K562 (cell line): ENCODE data around the gene DPP9. TPM values are rescaled to one million over a fixed set of nuclear protein-coding genes. Genes with fewer than 3 reads are reported as not detected.

ENCODE experiments used
- ATAC-seq: fragments of 200-7000 bp; cut with Tn5 transposase; 3 replicates; pipeline ENCODE4 v1.9.1; 2020; ENCODE audit warnings: moderate library complexity
- BruUV-seq: library from RNA; stranded (reverse); fragments of 400-500 nt; replicated peaks from 2 replicates; lab custom pipeline; 2021; lab: Mats Ljungman, UMichigan
- CTCF ChIA-PET: fragments of 300-600 bp; formaldehyde crosslinking; extraction: SDS; loops from one replicate; lab custom pipeline; 2021; ENCODE audit warnings: low intra/inter-chr PET ratio; lab: Yijun Ruan, JAX
- POLR2A ChIA-PET: fragments of 300-600, 350-650 bp; sonication (Branson Sonifier 250); formaldehyde crosslinking; extraction: SDS; loops from one replicate; lab custom pipeline; 2021; ENCODE audit warnings: antibody characterized with exemption, inconsistent platforms; lab: Yijun Ruan, JAX
- DNase-seq, 4 experiments: peaks; one replicate each; pipeline versions ENCODE4 v3.0.0 to v3.0.0-alpha.2; 2011 to 2018; ENCODE audit warnings: low spot score in 3 of 4, mixed read lengths in 3 of 4; ENCODE audit errors: extremely low read depth in 1 of 4
- FAIRE-seq: peaks from 2 replicates; lab custom pipeline; 2011; peaks lifted over from hg19 to GRCh38; lab: Jason Lieb, UNC
- H2AFZ ChIP-seq: 2 replicates; pipeline ENCODE4 v1.6.0; 2011; ENCODE audit warnings: low read depth, low read length, control low read depth, inconsistent platforms
- H3K27ac ChIP-seq: fragments of 200-600 bp; 3 replicates; pipeline ENCODE4 v1.8.0; 2011; ENCODE audit warnings: low read depth, mild to moderate bottlenecking, control low read depth, inconsistent platforms, low read length, moderate library complexity, mixed read lengths; ENCODE audit errors: extremely low read depth
- H3K27me3 ChIP-seq, 2 experiments: fragments of 300-600 bp in 1 of 2; 2 replicates in 1 of 2; 3 replicates in 1 of 2; pipeline versions ENCODE4 v1.6.0 to v1.8.0; 2011; ENCODE audit warnings: inconsistent platforms in 2 of 2, low read length in 2 of 2, mild to moderate bottlenecking in 1 of 2, mixed read lengths in 1 of 2, moderate library complexity in 1 of 2; ENCODE audit not compliant: control insufficient read depth in 2 of 2, insufficient read depth in 2 of 2
- H3K36me3 ChIP-seq: fragments of 300-600 bp; 3 replicates; pipeline ENCODE4 v1.8.0; 2011; ENCODE audit warnings: mild to moderate bottlenecking, low read length, inconsistent platforms; ENCODE audit not compliant: control insufficient read depth, insufficient read depth
- H3K4me1 ChIP-seq, 2 experiments: fragments of 200-600 bp in 1 of 2; replicated peaks in 1 of 2; 2 replicates in 1 of 2; 3 replicates in 1 of 2; pipeline versions ENCODE4 v1.5.1 to v1.8.0; 2011; ENCODE audit warnings: inconsistent platforms in 2 of 2, low read length in 2 of 2, mild to moderate bottlenecking in 1 of 2, mixed read lengths in 1 of 2, moderate library complexity in 1 of 2; ENCODE audit not compliant: control insufficient read depth in 2 of 2, insufficient read depth in 2 of 2
- H3K4me2 ChIP-seq: 2 replicates; pipeline ENCODE4 v1.6.1; 2011; ENCODE audit warnings: low read length, control low read depth, inconsistent platforms, mixed read lengths; ENCODE audit not compliant: insufficient read depth
- H3K4me3 ChIP-seq: fragments of 200-600 bp; sonication (generic), shearing (Covaris generic); 2 replicates; pipeline ENCODE4 v1.5.1; 2016; ENCODE audit warnings: control low read depth, inconsistent platforms
- H3K79me2 ChIP-seq: fragments of 200-600 bp; 3 replicates; pipeline ENCODE4 v1.8.0; 2011; ENCODE audit warnings: low read length, inconsistent platforms; ENCODE audit not compliant: control insufficient read depth, insufficient read depth
- H3K9ac ChIP-seq, 2 experiments: 2 replicates each; pipeline versions ENCODE4 v1.6.0 to v1.6.1; 2011; ENCODE audit warnings: low read depth in 2 of 2, low read length in 2 of 2, control low read depth in 1 of 2, inconsistent platforms in 1 of 2, mild to moderate bottlenecking in 1 of 2, mixed read lengths in 1 of 2; ENCODE audit not compliant: insufficient read depth in 1 of 2
- H3K9me1 ChIP-seq: one replicate; pipeline ENCODE4 v1.6.0; 2011; ENCODE audit warnings: inconsistent platforms, mild to moderate bottlenecking, low read length, moderate library complexity; ENCODE audit not compliant: control insufficient read depth, insufficient read depth
- H3K9me3 ChIP-seq: replicated peaks from 2 replicates; pipeline ENCODE4 v1.5.1; 2011; ENCODE audit warnings: low read depth, low read length, inconsistent platforms; ENCODE audit not compliant: control insufficient read depth, insufficient read depth
- H4K20me1 ChIP-seq: replicated peaks from 2 replicates; pipeline ENCODE4 v1.6.1; 2011; ENCODE audit warnings: low read length, inconsistent platforms, mixed read lengths; ENCODE audit not compliant: control insufficient read depth, insufficient read depth
- BDP1 ChIP-seq: IDR thresholded peaks from 3 replicates; pipeline ENCODE4 v1.6.1; 2011; ENCODE audit not compliant: insufficient read length, insufficient read depth
- CC2D1A ChIP-seq: fragments of 450-650 bp; IDR thresholded peaks from 2 replicates; pipeline ENCODE4 v1.6.1; 2017; ENCODE audit warnings: mild to moderate bottlenecking
- CHD1 ChIP-seq: fragments of 200-600 bp; sonication (generic); IDR thresholded peaks from one replicate; pipeline ENCODE4 v1.6.1; 2012; ENCODE audit warnings: mild to moderate bottlenecking, moderate library complexity, low read length, inconsistent platforms
- ESRRA ChIP-seq: fragments of 450-650 bp; IDR thresholded peaks from 2 replicates; pipeline ENCODE4 v1.6.1; 2014; ENCODE audit warnings: low read depth, mild to moderate bottlenecking, moderate library complexity, borderline replicate concordance
- HDGF ChIP-seq: fragments of 450-650 bp; IDR thresholded peaks from 2 replicates; pipeline ENCODE4 v1.6.1; 2016
- JUNB ChIP-seq: fragments of 450-650 bp; formaldehyde crosslinking; conservative IDR thresholded peaks from 2 replicates; pipeline ENCODE4 v1.4.0; 2020; ENCODE audit warnings: mild to moderate bottlenecking
- MYBL2 ChIP-seq, 2 experiments: fragments of 450-650 bp in 1 of 2; sonication (generic) in 1 of 2; formaldehyde crosslinking in 1 of 2; IDR thresholded peaks; 2 replicates each; pipeline versions ENCODE4 v1.6.1 to v1.8.1; 2017 to 2022; ENCODE audit warnings: borderline replicate concordance in 1 of 2, inconsistent platforms in 1 of 2, low read depth in 1 of 2, mild to moderate bottlenecking in 1 of 2, missing genetic modification reagents in 1 of 2, moderate library complexity in 1 of 2
- NONO ChIP-seq, 2 experiments: fragments of 200-400 bp in 1 of 2; fragments of 450-650 bp in 1 of 2; formaldehyde crosslinking in 1 of 2; IDR thresholded peaks; 2 replicates each; pipeline ENCODE4 v1.6.1; 2017; ENCODE audit warnings: low read depth in 2 of 2, mild to moderate bottlenecking in 2 of 2, moderate library complexity in 2 of 2, low read length in 1 of 2
- POLR2AphosphoS5 ChIP-seq: IDR thresholded peaks from 2 replicates; pipeline ENCODE4 v1.6.1; 2011; ENCODE audit warnings: mild to moderate bottlenecking, low read depth, low read length, moderate library complexity; ENCODE audit not compliant: control insufficient read depth, insufficient read depth
- POU5F1 ChIP-seq: fragments of 150-350 bp; IDR thresholded peaks from 2 replicates; pipeline ENCODE4 v1.6.1; 2014; ENCODE audit warnings: borderline replicate concordance, low read length, low read depth, mild to moderate bottlenecking; ENCODE audit not compliant: partially characterized antibody
- TGIF2 ChIP-seq: sonication (generic); formaldehyde crosslinking; IDR thresholded peaks from 2 replicates; pipeline ENCODE4 v1.8.1; 2022; ENCODE audit warnings: mild to moderate bottlenecking, missing genetic modification reagents, moderate library complexity
- ZNF12 ChIP-seq: sonication (generic); formaldehyde crosslinking; IDR thresholded peaks from 2 replicates; pipeline ENCODE4 v1.4.0; 2020; ENCODE audit warnings: mild to moderate bottlenecking, missing genetic modification reagents
- ZNF282 ChIP-seq: sonication (generic); formaldehyde crosslinking; IDR thresholded peaks from 2 replicates; pipeline ENCODE4 v1.8.1; 2023; ENCODE audit warnings: missing genetic modification reagents
- WGBS: fragments of 100-300 bp; shearing (Covaris generic); methylation state at CpG from one replicate; pipeline ENCODE4 v1.1.6; 2016; ENCODE audit warnings: low coverage, mixed read lengths; ENCODE audit not compliant: insufficient coverage; ENCODE audit errors: missing lambda C conversion rate; 5-methylcytosine and 5-hydroxymethylcytosine counted together
- in situ Hi-C: fragments of 300-500 bp; cut with MboI; formaldehyde crosslinking; loops from 4 replicates; pipeline ENCODE4 v1.15.0; 2018; ENCODE audit warnings: inconsistent platforms, mixed read lengths
- intact Hi-C: fragments of 100-400 bp; cut with micrococcal nuclease; formaldehyde crosslinking; loops from 2 replicates; pipeline ENCODE4 v1.14.2; 2022
- polyA plus RNA-seq, 8 experiments: library from polyadenylated mRNA; depleted of rRNA in 4 of 8; stranded (reverse) in 5 of 8; unstranded in 3 of 8; fragments of >200 nt; fragmentation: Nextera tagmentation in 2 of 8; fragmentation: Illumina TruSeq in 1 of 8; extraction: Ambion mirVana in 2 of 8; extraction: Trizol in 1 of 8; gene quantifications; 2 replicates each; pipeline versions ENCODE4 v1.2.1 to v1.2.3, GENCODE V29; 2011 to 2014; ENCODE audit warnings: inconsistent platforms in 1 of 8, missing spikeins in 1 of 8
- total RNA-seq, 7 experiments: library from RNA; depleted of rRNA in 6 of 7; stranded (reverse); fragments of >200 nt in 6 of 7; fragmentation: Illumina TruSeq in 2 of 7; extraction: Trizol in 2 of 7; gene quantifications; 2 replicates each; pipeline versions ENCODE4 v1.2.1 to v1.2.3, GENCODE V29; 2011 to 2021; ENCODE audit warnings: low replicate concordance in 1 of 7
- TF ChIP-seq, protein P1 (sequence below): fragments of 450-650 bp; IDR thresholded peaks from 2 replicates; pipeline ENCODE4 v1.6.1; 2017; ENCODE audit warnings: antibody characterized with exemption
- TF ChIP-seq, protein P2 (sequence below): sonication (generic); formaldehyde crosslinking; IDR thresholded peaks from 2 replicates; pipeline ENCODE4 v1.8.0; 2022; ENCODE audit warnings: mild to moderate bottlenecking, missing genetic modification reagents, borderline replicate concordance

Gene DPP9
- total and polyA plus RNA-seq, 9 of the 15 experiments (the other 6 are each of a cell fraction or from before 2014, with no cell fraction given), result 0.90 to 66.7 (median 24.5) TPM

DNA sequence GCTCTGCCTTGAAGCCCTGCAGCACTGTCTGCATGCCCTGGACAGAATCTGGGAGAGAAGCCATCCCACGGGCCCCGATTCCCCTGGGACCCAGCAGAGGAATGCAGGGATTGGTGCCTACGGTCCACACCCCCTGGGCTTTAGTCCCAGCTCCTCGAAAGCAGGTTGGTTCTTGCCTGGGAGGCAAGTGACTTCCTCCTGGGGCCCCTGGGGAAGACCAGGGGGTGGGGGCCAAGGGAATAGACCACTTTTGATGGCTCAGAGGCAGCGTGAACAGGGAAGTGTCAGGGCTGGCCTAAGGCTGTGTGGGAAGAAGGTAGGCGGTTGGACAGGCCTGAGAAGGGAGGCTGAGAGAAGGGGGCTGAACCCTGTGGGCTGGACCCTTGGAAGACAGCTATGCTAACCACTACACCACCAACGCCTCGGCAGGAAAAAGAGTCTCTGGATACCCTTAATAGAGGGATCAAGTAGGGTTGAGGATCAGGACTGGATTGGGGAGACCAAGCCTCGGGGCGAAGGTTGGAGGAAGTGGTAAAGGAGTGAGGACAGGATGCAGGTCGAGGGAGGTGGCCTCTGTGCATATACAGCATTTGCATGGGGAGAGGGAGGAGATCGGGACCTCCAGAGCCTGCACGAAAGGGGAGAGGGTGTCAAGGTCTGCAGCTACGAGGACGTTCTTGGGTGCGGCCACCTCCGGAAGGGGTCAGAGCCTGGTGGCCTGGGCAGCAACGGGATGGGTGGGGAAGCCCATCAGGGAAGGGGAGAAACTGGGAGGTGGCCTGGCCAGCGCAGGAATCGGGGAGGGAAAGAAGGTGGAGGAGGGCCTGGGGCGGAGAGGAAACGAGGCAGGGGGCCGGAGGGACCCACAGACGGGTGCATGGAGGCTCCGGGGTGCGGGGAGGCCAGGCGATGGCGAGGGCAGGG is 709 bp downstream of the DPP9 start:
- Histone ChIP-seq H3K9me3 (no peaks in the 10 kb centered on the region), H3K27me3 (no peaks in the 10 kb centered on the region), H3K27ac (peak overlapping the region; percentile 75), H4K20me1 (peaks cover 9% of the 10 kb centered on the region; the same call in 1 of the 2 replicates), H3K4me1 (peaks cover 11 to 33% of the 10 kb centered on the region in 2 experiments), H3K79me2 (peaks cover 35% of the 10 kb centered on the region), H3K4me2 (peak overlapping the region; percentile 100), H3K4me3 (peak overlapping the region; percentile 100), H3K36me3 (peaks cover 39% of the 10 kb centered on the region; the same call in 2 of the 3 replicates), H2AFZ (peak overlapping the region; percentile 81), H3K9ac (peak overlapping the region; percentile 88 to 97), H3K9me1 (no peaks in the 10 kb centered on the region)
- FAIRE-seq (peak; percentile 6), DNase-seq (peak in 3 of 4 experiments; percentile 18 to 87 (median 84)), ATAC-seq (no peak; the same call in 2 of the 3 replicates)
- in situ Hi-C loops (no loop called here), intact Hi-C loops (loop anchor here (1.0 kb wide), 1 partner anchor 44 kb away; no protein-coding TSS in a partner anchor)
- ChIA-PET CTCF (interaction anchor here (0.7 kb wide), 1 partner anchor 68 kb away, joined by 5 read pairs; no protein-coding TSS in a partner anchor), POLR2A (interaction anchor here (0.6 to 2.0 kb wide), 2 partner anchors 68 to 1679 kb away, joined by 3 to 6 read pairs; partner anchors contain the start of gene FEM1A)
- no TSS peak for BruUV-seq
- 3% methylated on average over 26 of the region's 28 CpGs for WGBS
- TF ChIP-seq TGIF2, result no peak
- TF ChIP-seq NONO (IDR thresholded peaks at IDR 0.05; ENCODE audit: low read depth in 2 of 2, low read length in 1 of 2), result no peak
- TF ChIP-seq POLR2AphosphoS5, result no peak
- TF ChIP-seq ESRRA, result no peak
- TF ChIP-seq CC2D1A, result no peak
- 0 out of 2 replicates have a peak, but pooled peaks have one; percentile 93 for TF ChIP-seq ZNF282 (CRISPR knock-in tag)
- no peak for TF ChIP-seq JUNB (CRISPR knock-in tag)
- TF ChIP-seq MYBL2 (IDR thresholded peaks at IDR 0.05; ENCODE audit: low read depth), result no peak
- peak; percentile 77; the same call in 1 of the 2 replicates for TF ChIP-seq MYBL2 (CRISPR knock-in tag; IDR thresholded peaks at IDR 0.05; ENCODE audit: borderline replicate concordance)
- TF ChIP-seq, protein P1, sequence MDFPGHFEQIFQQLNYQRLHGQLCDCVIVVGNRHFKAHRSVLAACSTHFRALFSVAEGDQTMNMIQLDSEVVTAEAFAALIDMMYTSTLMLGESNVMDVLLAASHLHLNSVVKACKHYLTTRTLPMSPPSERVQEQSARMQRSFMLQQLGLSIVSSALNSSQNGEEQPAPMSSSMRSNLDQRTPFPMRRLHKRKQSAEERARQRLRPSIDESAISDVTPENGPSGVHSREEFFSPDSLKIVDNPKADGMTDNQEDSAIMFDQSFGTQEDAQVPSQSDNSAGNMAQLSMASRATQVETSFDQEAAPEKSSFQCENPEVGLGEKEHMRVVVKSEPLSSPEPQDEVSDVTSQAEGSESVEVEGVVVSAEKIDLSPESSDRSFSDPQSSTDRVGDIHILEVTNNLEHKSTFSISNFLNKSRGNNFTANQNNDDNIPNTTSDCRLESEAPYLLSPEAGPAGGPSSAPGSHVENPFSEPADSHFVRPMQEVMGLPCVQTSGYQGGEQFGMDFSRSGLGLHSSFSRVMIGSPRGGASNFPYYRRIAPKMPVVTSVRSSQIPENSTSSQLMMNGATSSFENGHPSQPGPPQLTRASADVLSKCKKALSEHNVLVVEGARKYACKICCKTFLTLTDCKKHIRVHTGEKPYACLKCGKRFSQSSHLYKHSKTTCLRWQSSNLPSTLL, result no peak
- TF ChIP-seq CHD1, result peak; percentile 44
- TF ChIP-seq POU5F1, result no peak
- TF ChIP-seq ZNF12 (CRISPR knock-in tag), result 0 out of 2 replicates have a peak, but pooled peaks have one; percentile 15
- TF ChIP-seq HDGF, result 0 out of 2 replicates have a peak, but pooled peaks have one; percentile 65
- TF ChIP-seq, protein P2, sequence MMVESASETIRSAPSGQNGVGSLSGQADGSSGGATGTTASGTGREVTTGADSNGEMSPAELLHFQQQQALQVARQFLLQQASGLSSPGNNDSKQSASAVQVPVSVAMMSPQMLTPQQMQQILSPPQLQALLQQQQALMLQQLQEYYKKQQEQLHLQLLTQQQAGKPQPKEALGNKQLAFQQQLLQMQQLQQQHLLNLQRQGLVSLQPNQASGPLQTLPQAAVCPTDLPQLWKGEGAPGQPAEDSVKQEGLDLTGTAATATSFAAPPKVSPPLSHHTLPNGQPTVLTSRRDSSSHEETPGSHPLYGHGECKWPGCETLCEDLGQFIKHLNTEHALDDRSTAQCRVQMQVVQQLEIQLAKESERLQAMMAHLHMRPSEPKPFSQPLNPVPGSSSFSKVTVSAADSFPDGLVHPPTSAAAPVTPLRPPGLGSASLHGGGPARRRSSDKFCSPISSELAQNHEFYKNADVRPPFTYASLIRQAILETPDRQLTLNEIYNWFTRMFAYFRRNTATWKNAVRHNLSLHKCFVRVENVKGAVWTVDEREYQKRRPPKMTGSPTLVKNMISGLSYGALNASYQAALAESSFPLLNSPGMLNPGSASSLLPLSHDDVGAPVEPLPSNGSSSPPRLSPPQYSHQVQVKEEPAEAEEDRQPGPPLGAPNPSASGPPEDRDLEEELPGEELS (CRISPR knock-in tag), result no peak
- no peak for TF ChIP-seq BDP1
